Activated CD4-positive, CD25-positive, alpha-beta regulatory T cell (primary cell): ENCODE results near the gene USP50.
"Not testable (repeated sequence)": the region's sequence is repeated elsewhere in the genome, so short reads cannot be mapped to it uniquely, and the experiment has no call there.

Experiments
- DNase-seq, 4 experiments: peaks; one replicate each; lab custom pipeline; 2025; lab: John Stamatoyannopoulos, UW

The USP50 gene

GRCh38 chr15:50546566-50546965, at the start of gene USP50:
USP50 (minus strand) TSS chr15:50546666; CDS start chr15:50546525, 141 bp downstream.
- no peak for DNase-seq

- DNase-seq = no peak
Measured at GRCh38 chr15:50594311-50594710, 47.8 kb upstream of the USP50 start.

- DNase-seq = no peak
Measured at GRCh38 chr15:50593761-50594160, 47.3 kb upstream of the USP50 start.

GRCh38 chr15:50590288-50590687, 43.8 kb upstream of the USP50 start:
- DNase-seq = no peak

- DNase-seq = no peak
Measured at GRCh38 chr15:50577492-50577891, 31.0 kb upstream of the USP50 start.

GRCh38 chr15:50576166-50576565, 29.7 kb upstream of the USP50 start:
- DNase-seq = no peak

GRCh38 chr15:50573842-50574241, 27.4 kb upstream of the USP50 start:
- not testable (repeated sequence) for DNase-seq

GRCh38 chr15:50563756-50564155, 17.3 kb upstream of the USP50 start:
- no peak for DNase-seq

GRCh38 chr15:50562735-50563640, 16.5 kb upstream of the USP50 start:
- DNase-seq = no peak

- DNase-seq = no peak
Measured at GRCh38 chr15:50558012-50558411, 11.5 kb upstream of the USP50 start.

GRCh38 chr15:50556642-50557371, 10.3 kb upstream of the USP50 start:
- DNase-seq = no peak

GRCh38 chr15:50552238-50552637, 5.8 kb upstream of the USP50 start:
- no peak for DNase-seq

GRCh38 chr15:50549326-50549725, 2.9 kb upstream of the USP50 start:
- no peak for DNase-seq

GRCh38 chr15:50544368-50544767, 2.1 kb downstream of the USP50 start:
- no peak for DNase-seq

- no peak for DNase-seq
Measured at GRCh38 chr15:50543556-50543955, 2.9 kb downstream of the USP50 start.

GRCh38 chr15:50542887-50543210, 3.6 kb downstream of the USP50 start:
- DNase-seq = no peak

- DNase-seq = no peak
Measured at GRCh38 chr15:50531766-50532165, 14.7 kb downstream of the USP50 start.

GRCh38 chr15:50531163-50531562, 15.3 kb downstream of the USP50 start:
- DNase-seq = no peak

GRCh38 chr15:50523851-50524251, 22.6 kb downstream of the USP50 start:
- no peak for DNase-seq

- DNase-seq = no peak
Measured at GRCh38 chr15:50519740-50520425, 26.6 kb downstream of the USP50 start.

GRCh38 chr15:50513001-50513400, 33.5 kb downstream of the USP50 start:
- DNase-seq = no peak

GRCh38 chr15:50506121-50506520, 40.3 kb downstream of the USP50 start:
- no peak for DNase-seq

- not testable (repeated sequence) for DNase-seq
Measured at GRCh38 chr15:50505656-50506055, 40.8 kb downstream of the USP50 start.
